Breast epithelium (tissue), 3 donors: ENCODE measurements around the gene NANOS2.

Experiments
- POLR2AphosphoS5 ChIP-seq, 3 donors: sonication (generic); formaldehyde crosslinking; IDR thresholded peaks; one replicate each; pipeline ENCODE4 v1.6.1; 2017; ENCODE audit warnings: antibody characterized with exemption in 3 of 3
- TF ChIP-seq, protein P1 (sequence below), 3 donors: fragments of 450-650 bp; IDR thresholded peaks; one replicate each; pipeline ENCODE4 v1.5.1; 2016 to 2017; ENCODE audit warnings: antibody characterized with exemption in 3 of 3, mild to moderate bottlenecking in 3 of 3, moderate library complexity in 3 of 3

DNA sequence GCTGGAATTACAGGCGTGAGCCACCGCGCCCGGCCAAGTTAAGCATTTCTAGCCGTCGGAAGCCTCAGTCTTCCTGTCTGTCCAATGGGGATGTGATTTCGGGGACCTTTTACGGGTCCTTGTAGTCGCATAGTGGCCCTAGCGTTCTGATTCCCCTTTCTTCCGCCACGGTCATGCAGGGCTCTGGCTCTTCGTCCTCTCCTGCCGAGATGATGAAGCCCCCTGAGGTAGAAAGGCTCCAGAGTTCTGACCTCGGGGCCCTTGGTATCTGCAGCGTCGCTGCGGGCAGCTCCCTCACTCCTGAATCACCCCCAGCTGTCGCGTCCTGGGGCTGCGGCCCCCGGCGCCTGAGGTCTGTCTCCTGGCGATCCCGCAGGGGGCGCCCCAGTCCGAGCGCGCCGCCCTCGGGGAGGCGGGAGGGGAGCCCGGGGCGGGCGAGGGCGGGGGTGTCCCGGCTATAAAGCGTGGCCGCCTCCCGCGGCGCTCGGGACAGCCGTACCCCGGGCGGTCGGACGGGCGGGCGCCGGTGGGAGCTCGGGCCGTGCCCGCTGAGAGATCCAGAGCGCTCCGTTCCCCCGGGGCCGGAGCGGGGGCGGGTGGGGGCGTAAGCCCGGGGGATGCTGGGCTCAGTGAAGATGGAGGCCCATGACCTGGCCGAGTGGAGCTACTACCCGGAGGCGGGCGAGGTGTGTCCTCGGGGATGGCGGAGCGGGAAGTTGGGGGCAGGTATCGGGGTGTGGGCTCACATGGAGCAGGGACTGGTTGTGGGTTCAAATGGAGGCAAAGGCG, 50.5 kb downstream of the NANOS2 start, which contains the start of gene FOXA3:
- TF ChIP-seq, protein P1, sequence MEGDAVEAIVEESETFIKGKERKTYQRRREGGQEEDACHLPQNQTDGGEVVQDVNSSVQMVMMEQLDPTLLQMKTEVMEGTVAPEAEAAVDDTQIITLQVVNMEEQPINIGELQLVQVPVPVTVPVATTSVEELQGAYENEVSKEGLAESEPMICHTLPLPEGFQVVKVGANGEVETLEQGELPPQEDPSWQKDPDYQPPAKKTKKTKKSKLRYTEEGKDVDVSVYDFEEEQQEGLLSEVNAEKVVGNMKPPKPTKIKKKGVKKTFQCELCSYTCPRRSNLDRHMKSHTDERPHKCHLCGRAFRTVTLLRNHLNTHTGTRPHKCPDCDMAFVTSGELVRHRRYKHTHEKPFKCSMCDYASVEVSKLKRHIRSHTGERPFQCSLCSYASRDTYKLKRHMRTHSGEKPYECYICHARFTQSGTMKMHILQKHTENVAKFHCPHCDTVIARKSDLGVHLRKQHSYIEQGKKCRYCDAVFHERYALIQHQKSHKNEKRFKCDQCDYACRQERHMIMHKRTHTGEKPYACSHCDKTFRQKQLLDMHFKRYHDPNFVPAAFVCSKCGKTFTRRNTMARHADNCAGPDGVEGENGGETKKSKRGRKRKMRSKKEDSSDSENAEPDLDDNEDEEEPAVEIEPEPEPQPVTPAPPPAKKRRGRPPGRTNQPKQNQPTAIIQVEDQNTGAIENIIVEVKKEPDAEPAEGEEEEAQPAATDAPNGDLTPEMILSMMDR (IDR thresholded peaks at IDR 0.05) = peak; percentile 25 to 47 (median 31)
- TF ChIP-seq POLR2AphosphoS5 (IDR thresholded peaks at IDR 0.05) = no peak
